Stimulated activated CD8-positive, alpha-beta memory T cell treated with anti-CD3 and anti-CD28 coated beads, Interleukin-15, amount 100 ng/mL, for 48 hours (primary cell): ENCODE measurements around the gene IPMK.

ENCODE experiments used
- DNase-seq, 2 donors: peaks; one replicate each; pipeline ENCODE4 v3.0.0-alpha.2; 2020; ENCODE audit warnings: low read depth in 2 of 2

The IPMK gene

DNA sequence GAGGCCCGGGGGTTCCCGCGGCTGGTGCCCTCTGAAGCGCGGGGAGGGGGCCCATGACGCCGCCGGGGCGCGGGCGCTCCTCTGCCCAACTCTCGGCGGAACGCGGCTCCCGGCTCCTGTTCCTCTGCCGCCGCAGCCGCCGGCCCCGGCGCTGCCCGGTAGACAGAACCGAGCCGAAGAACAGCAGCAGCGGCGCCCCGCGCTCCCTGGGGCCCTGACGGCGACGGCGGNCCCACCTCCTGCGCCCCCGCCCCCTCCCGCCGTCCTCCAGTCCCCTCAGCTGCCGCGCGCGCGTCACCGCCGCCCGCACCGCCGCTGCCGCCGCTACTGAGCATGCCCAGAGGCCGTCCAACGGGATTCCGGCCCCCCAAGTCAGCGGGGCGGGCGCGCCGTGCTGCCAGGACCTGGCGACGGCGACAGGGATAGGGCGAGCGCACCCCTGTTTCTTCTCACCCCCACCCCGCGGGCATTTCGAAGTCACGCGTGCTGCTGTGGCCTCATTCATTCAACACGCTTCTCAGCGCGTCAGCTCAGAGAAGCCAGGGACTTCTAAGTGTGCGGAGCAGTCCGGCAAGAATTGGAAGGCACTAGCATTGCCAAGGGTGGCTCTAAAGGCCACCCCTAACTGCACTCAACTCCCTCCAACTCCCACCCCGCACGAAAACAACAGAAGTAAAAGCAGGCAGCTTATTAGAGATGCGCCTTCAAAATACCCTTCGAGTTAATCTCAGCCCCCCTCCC, at the start of gene IPMK:
IPMK (minus strand) TSS at position 182 of the 741 bp plus-strand sequence. CDS start 283 bp downstream, outside the sequence.
- peak; percentile 93 to 95 for DNase-seq

GRCh38 chr10:58316874-58317273, 49.2 kb upstream of the IPMK start:
- no peak for DNase-seq

DNA sequence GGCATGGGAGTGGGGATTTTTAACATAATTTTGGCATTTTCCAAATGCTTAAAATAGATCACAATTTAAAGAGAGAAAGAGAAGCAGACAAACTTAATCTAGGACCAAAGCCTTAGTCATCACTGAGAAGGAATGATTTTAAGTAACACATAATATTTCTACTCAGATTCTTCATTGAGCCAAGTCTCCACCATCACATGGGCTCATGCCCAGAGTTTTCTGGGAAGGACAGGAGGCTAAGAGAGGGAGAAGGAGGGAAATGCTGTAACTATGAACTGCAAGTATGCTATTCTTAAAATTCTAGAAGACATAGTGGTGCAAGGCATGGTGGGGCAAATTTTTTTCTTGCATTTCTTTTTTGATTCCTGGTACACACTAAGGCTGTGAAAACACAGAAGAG, 43.3 kb upstream of the IPMK start:
- DNase-seq, result no peak

DNA sequence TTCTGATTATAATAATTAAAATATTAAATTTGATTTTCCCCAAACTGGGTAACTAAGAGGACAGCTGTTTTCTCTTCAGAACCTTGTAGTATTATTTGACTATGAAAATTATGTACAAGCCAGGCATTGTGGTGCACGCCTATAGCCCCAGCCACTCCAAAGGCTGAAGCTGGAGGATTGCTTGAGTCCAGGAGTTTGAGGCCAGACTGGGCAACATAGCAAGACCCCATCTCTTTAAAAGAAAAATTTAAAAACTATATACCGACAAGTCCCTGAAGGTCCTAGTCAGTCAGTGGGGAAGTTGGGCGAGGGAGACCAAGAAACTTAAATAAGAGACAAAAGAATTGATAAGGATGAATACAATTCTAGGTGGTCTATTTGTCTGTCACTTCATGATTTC, 40.0 kb upstream of the IPMK start:
- DNase-seq, result no peak

GRCh38 chr10:58305821-58306220, 38.1 kb upstream of the IPMK start:
- DNase-seq, result no peak

DNA sequence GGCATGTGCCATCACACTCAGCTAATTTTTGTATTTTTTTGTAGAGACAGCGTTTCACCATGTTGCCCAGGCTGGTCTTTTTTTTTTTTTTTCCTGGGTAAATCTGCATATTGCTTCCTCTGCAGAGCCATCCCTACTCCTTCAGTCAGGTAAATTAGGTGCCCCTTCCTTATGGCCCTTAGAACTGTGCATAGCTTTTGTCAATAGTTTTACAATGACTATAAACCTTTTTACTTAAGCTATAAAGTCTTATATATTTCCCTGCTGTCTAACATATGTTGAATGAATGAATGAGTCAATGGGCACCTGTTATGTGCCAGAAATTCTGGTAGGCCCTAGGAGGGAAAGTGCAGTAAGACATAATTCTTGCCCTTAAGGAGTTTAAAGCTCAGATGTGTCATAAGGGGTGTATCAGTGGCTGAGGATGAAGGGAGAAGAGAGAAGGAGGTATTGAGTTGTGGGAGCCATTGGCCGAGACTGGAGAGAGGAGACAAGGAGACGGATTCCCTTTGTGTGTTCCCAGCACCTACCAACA, 36.5 kb upstream of the IPMK start:
- no peak for DNase-seq

DNA sequence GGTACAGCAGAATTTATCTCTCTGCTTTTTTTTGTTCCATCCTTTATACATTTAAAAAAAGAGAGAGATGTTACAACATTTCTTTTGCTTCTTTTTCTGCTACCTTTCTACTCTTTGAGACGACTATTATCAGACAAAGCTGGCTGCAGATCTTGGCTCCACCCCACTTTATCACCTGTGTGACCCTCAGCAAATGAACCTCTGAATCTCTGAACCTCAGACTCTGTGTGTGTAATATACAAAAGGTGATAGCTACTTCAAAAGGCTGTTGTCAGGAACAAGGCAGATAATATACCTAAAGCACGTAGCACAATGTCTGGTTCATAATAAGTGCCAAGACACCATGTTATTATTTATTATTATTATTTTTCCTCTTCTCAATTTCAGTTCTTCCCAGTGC, 34.6 kb upstream of the IPMK start:
- DNase-seq, result no peak

- no peak for DNase-seq
Measured at GRCh38 chr10:58300676-58301075, 33.0 kb upstream of the IPMK start.

DNA sequence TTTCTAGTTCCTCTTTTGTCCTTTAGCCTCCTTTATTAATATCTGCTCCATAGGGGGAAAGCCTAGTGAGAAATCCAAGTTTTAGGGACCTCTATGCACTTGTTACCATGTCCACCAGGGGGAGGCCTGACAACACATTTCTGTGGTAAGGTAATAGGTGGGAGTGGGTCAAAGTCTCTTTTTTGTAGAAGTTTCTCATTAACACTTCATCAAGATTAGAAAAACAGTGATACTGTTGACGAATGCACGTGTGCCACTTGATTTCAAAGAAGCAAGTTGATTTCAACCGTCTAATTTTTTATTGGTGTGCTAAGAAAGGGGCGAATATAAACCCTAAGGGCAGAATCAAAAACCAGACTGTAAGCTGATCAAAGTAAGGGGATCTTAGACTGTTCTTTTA, 31.9 kb upstream of the IPMK start:
- DNase-seq, result peak; percentile 6 to 8

DNA sequence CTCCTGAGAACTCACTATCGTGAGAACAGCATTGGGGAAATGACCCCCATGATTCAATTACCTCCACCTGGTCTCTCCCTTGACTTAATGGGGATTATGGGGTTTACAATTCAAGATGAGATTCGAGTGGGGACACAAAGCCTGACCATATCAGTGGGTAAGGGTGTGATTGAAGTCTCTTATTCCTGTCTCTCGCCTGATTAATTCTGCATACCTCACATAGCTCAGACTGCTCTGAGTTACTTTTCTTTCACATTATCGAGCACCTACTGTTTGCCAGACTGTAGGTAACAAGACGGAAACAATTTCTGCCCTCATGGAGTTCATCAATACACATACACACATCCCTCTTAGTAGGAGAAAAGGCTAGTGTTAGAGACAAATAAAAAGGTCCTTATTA, 26.3 kb upstream of the IPMK start:
- no peak for DNase-seq

GRCh38 chr10:58291538-58292174, 24.0 kb upstream of the IPMK start:
- DNase-seq, result no peak

DNA sequence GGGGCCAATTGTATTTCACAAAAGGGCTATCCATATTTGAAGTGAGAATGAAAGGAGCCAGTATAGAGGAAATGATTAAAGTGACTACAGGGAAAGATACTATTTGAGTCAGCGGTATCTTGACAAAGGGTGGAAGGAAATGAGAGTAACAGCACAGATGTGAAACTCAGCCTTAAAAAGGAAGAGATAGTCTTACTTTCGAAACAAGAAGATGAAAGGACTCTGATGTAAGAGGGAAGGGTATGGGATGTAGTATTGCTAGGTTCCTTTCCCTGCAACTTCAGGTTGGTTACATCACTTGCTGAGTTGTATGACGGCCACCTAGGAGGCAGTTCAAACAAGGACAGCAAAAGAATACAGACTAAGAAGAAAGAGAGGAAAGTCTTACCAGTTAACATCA, 14.9 kb upstream of the IPMK start:
- no peak for DNase-seq

GRCh38 chr10:58281092-58281752, 13.5 kb upstream of the IPMK start:
- DNase-seq, result no peak

GRCh38 chr10:58280477-58280876, 12.8 kb upstream of the IPMK start:
- no peak for DNase-seq

GRCh38 chr10:58278962-58279307, 11.2 kb upstream of the IPMK start:
- no peak for DNase-seq

DNA sequence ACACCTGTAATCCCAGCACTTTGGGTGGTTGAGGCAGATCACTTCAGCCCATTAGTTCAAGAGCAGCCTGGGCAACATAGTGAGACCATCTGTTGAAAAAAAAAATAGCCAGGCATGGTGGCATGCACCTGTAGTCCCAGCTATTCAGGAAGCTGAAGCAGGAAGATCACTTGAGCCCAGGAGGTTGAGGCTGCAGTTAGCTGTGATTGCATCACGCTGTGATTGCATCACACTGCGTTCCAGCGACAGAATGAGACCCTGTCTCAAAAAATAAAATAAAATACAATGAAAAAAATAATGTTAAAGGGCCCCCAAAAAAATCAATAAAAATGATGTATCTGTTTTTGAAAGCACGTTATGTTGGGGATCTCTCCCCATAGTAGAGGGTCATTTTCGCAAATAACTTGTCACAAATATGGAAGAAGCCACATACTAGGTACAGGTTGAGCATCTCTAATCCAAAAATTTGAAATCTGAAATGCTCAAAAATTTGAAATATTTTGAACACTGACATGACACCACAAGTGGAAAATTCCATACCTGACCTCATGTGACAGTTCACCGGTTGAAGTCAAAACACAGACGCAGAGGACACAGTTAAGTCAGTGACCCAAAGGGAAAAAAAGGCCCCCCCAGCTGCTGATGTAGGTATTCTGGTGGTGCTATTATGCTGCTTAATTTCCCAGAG, 10.7 kb upstream of the IPMK start:
- DNase-seq, result no peak

- no peak for DNase-seq
Measured at GRCh38 chr10:58275908-58276307, 8.2 kb upstream of the IPMK start.

GRCh38 chr10:58275261-58275660, 7.6 kb upstream of the IPMK start:
- DNase-seq, result no peak

DNA sequence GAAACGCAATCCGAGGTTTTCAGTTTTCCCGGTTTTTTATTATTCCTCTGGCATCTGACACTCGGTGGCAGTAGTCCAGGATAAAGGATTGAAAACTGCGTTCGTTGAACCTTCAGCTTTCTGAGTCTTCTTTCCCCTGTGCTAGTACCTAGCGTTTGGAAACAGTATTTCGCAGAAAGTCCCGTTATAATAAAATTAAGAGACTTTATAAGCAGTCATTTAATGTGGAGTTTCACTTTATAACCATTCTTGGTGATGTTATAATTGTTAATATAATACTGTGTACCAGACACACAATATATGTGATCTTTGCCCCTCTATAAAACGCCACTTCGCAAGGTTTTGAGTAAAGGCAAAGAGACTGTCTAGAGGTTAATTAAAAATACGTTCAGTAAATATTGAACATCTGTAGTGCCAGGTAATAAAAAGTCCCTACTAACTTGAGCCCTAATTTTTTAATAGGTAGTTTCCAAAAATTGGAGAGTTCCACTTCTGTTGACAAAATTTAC, 2.1 kb upstream of the IPMK start:
- DNase-seq, result no peak

GRCh38 chr10:58268946-58269781, 1.5 kb upstream of the IPMK start, which contains the start of gene CISD1:
CISD1 (plus strand) TSS chr10:58269162; CDS start chr10:58269274, 112 bp downstream.
- peak; percentile 87 to 91 for DNase-seq

- no peak for DNase-seq
Measured at GRCh38 chr10:58268454-58268945, 806 bp upstream of the IPMK start.
